Measurements from ENCODE around the gene PDZD2. TPM values are rescaled to one million over a fixed set of nuclear protein-coding genes. Genes with fewer than 3 reads are reported as not detected.

The PDZD2 gene
- polyA plus RNA-seq, 3 donors = 0.10 TPM; not detected in 2

- Histone ChIP-seq H2AFZ (ENCODE audit: insufficient read depth, low read depth, low read length, poor library complexity, severe bottlenecking) (no peak overlapping the region), H3K9me3 (replicated peaks in 1 of 2; ENCODE audit: control insufficient read depth in 1 of 2, insufficient read depth in 1 of 2, low read length in 2 of 2) (no peaks in the 10 kb centered on the region), H3K9ac (ENCODE audit: insufficient read depth, low read length, poor library complexity, severe bottlenecking) (no peak overlapping the region), H3K36me3 (replicated peaks in 1 of 2; ENCODE audit: control insufficient read depth in 1 of 2, insufficient read depth in 2 of 2, low read length in 2 of 2) (no peaks in the 10 kb centered on the region), H3K27ac (ENCODE audit: low read depth in 1 of 2, low read length in 2 of 2) (no peak overlapping the region), H3K4me1 (ENCODE audit: control insufficient read depth in 1 of 2, insufficient read depth in 2 of 2, low read length in 2 of 2) (no peaks in the 10 kb centered on the region), H3K4me2 (replicated peaks; ENCODE audit: extremely low read depth, low read length, poor library complexity, severe bottlenecking) (no peak overlapping the region), H3K27me3 (ENCODE audit: control insufficient read depth in 2 of 2, insufficient read depth in 2 of 2, low read length in 2 of 2) (no peaks in the 10 kb centered on the region), H3K4me3 (replicated peaks in 1 of 3; ENCODE audit: low read depth in 2 of 3, low read length in 3 of 3) (no peak overlapping the region), H4K20me1 (ENCODE audit: insufficient read depth, low read length) (no peaks in the 10 kb centered on the region), H3K79me2 (ENCODE audit: insufficient read depth, low read length) (no peaks in the 10 kb centered on the region)
- 92% methylated on average over 12 of the region's 12 CpGs for WGBS (ENCODE audit: insufficient coverage)
- Mint-ChIP-seq H3K9me3 (peaks cover 0 to 7% (median 0%) of the 10 kb centered on the region in 7 donors), H3K4me3 (no peak overlapping the region), H3K27me3 (ENCODE audit: low read depth in 3 of 3) (peaks cover 0 to 2% (median 2%) of the 10 kb centered on the region in 3 donors), H3K36me3 (no peaks in the 10 kb centered on the region), H3K27ac (no peak overlapping the region), H3K4me1 (no peaks in the 10 kb centered on the region)
- no peak for DNase-seq
- intact Hi-C loops (cut with micrococcal nuclease) = no loop called here
- TF ChIP-seq, protein P1, sequence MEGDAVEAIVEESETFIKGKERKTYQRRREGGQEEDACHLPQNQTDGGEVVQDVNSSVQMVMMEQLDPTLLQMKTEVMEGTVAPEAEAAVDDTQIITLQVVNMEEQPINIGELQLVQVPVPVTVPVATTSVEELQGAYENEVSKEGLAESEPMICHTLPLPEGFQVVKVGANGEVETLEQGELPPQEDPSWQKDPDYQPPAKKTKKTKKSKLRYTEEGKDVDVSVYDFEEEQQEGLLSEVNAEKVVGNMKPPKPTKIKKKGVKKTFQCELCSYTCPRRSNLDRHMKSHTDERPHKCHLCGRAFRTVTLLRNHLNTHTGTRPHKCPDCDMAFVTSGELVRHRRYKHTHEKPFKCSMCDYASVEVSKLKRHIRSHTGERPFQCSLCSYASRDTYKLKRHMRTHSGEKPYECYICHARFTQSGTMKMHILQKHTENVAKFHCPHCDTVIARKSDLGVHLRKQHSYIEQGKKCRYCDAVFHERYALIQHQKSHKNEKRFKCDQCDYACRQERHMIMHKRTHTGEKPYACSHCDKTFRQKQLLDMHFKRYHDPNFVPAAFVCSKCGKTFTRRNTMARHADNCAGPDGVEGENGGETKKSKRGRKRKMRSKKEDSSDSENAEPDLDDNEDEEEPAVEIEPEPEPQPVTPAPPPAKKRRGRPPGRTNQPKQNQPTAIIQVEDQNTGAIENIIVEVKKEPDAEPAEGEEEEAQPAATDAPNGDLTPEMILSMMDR (IDR thresholded peaks at IDR 0.05) = no peak
Measured at GRCh38 chr5:31750215-31750614, 111.3 kb downstream of the PDZD2 start.

DNA sequence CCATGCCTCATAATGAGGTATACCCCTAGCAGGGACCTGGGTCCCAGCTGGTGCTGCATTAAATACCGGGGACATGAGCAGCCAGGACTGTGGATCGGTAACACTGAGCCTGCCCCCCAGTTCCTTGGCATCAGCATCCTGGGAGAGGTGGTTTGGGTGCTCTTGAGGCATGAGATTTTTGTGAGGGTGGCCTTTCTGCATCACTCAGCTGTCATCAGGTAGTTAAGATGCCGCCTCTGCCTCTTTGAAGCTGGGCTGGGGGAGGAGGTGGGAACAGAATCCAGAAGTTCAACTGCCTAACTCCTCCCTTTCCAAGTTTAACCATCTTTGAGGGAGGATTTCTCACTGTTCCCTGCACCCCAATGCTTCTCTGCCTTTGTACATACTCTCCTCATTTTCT lies 112.7 kb downstream of the PDZD2 start:
- Mint-ChIP-seq H3K36me3 (no peaks in the 10 kb centered on the region), H3K27ac (no peak overlapping the region), H3K4me1 (no peaks in the 10 kb centered on the region), H3K9me3 (peaks cover 0 to 4% (median 0%) of the 10 kb centered on the region in 7 donors), H3K4me3 (no peak overlapping the region), H3K27me3 (ENCODE audit: low read depth in 3 of 3) (peaks cover 0 to 2% (median 2%) of the 10 kb centered on the region in 3 donors)
- no peaks in the 10 kb centered on the region for H4K20me1 ChIP-seq (ENCODE audit: insufficient read depth, low read length)
- H3K79me2 ChIP-seq (ENCODE audit: insufficient read depth, low read length) = no peaks in the 10 kb centered on the region
- no peak overlapping the region for H3K4me2 ChIP-seq (replicated peaks; ENCODE audit: extremely low read depth, low read length, poor library complexity, severe bottlenecking)
- intact Hi-C loops (cut with micrococcal nuclease) = no loop called here
- 80% methylated on average over 2 of the region's 3 CpGs for whole genome bisulfite sequencing (ENCODE audit: insufficient coverage)
- TF ChIP-seq, protein P1 (IDR thresholded peaks at IDR 0.05) = no peak
- DNase-seq = no peak
- H3K4me3 ChIP-seq (replicated peaks in 1 of 3; ENCODE audit: low read depth in 2 of 3, low read length in 3 of 3) = no peak overlapping the region
- H3K4me1 ChIP-seq (ENCODE audit: control insufficient read depth in 1 of 2, insufficient read depth in 2 of 2, low read length in 2 of 2) = no peaks in the 10 kb centered on the region
- H2AFZ ChIP-seq (ENCODE audit: insufficient read depth, low read depth, low read length, poor library complexity, severe bottlenecking) = no peak overlapping the region
- H3K27ac ChIP-seq (ENCODE audit: low read depth in 1 of 2, low read length in 2 of 2) = no peak overlapping the region
- no peaks in the 10 kb centered on the region for H3K9me3 ChIP-seq (replicated peaks in 1 of 2; ENCODE audit: control insufficient read depth in 1 of 2, insufficient read depth in 1 of 2, low read length in 2 of 2)
- no peaks in the 10 kb centered on the region for H3K36me3 ChIP-seq (replicated peaks in 1 of 2; ENCODE audit: control insufficient read depth in 1 of 2, insufficient read depth in 2 of 2, low read length in 2 of 2)
- no peaks in the 10 kb centered on the region for H3K27me3 ChIP-seq (ENCODE audit: control insufficient read depth in 2 of 2, insufficient read depth in 2 of 2, low read length in 2 of 2)
- no peak overlapping the region for H3K9ac ChIP-seq (ENCODE audit: insufficient read depth, low read length, poor library complexity, severe bottlenecking)

Measured in CD14-positive monocyte (primary cell).